ENCODE data around the gene TMOD1.

The TMOD1 gene

GRCh38 chr9:97551308-97551707 lies 49.8 kb downstream of the TMOD1 start:
- no peak for DNase-seq

GRCh38 chr9:97553141-97553540 lies 51.7 kb downstream of the TMOD1 start:
- DNase-seq = no peak

GRCh38 chr9:97553841-97554240 lies 52.4 kb downstream of the TMOD1 start:
- DNase-seq = no peak

- DNase-seq = no peak
Measured at GRCh38 chr9:97554566-97555075, 53.2 kb downstream of the TMOD1 start.

- no peak for DNase-seq
Measured at GRCh38 chr9:97555164-97555563, 53.7 kb downstream of the TMOD1 start.

GRCh38 chr9:97556036-97556720 lies 54.7 kb downstream of the TMOD1 start:
- DNase-seq = no peak

GRCh38 chr9:97556721-97557605 lies 55.5 kb downstream of the TMOD1 start:
- DNase-seq = no peak

- no peak for DNase-seq
Measured at GRCh38 chr9:97557606-97558095, 56.2 kb downstream of the TMOD1 start.

GRCh38 chr9:97558701-97559101 lies 57.2 kb downstream of the TMOD1 start:
- DNase-seq = no peak

GRCh38 chr9:97559111-97559514 lies 57.6 kb downstream of the TMOD1 start:
- no peak for DNase-seq

- no peak for DNase-seq
Measured at GRCh38 chr9:97560154-97560553, 58.7 kb downstream of the TMOD1 start.

- no peak for DNase-seq
Measured at GRCh38 chr9:97560851-97561250, 59.4 kb downstream of the TMOD1 start.

GRCh38 chr9:97561501-97561900 lies 60.0 kb downstream of the TMOD1 start:
- DNase-seq = no peak

- no peak for DNase-seq
Measured at GRCh38 chr9:97562542-97562941, 61.1 kb downstream of the TMOD1 start.

GRCh38 chr9:97563458-97564135 lies 62.1 kb downstream of the TMOD1 start:
- DNase-seq = no peak

- DNase-seq = no peak
Measured at GRCh38 chr9:97564291-97565175, 63.1 kb downstream of the TMOD1 start.

GRCh38 chr9:97565262-97565661 lies 63.8 kb downstream of the TMOD1 start:
- no peak for DNase-seq

GRCh38 chr9:97567182-97567893 lies 65.9 kb downstream of the TMOD1 start:
- DNase-seq = no peak

- DNase-seq = no peak
Measured at GRCh38 chr9:97567894-97568202, 66.4 kb downstream of the TMOD1 start.

- no peak for DNase-seq
Measured at GRCh38 chr9:97568461-97569275, 67.2 kb downstream of the TMOD1 start.

GRCh38 chr9:97570899-97571298 lies 69.4 kb downstream of the TMOD1 start:
- no peak for DNase-seq
